ENCODE data around the gene ITGB1BP2. TPM values are rescaled to one million over a fixed set of nuclear protein-coding genes. Genes with fewer than 3 reads are reported as not detected.

The ITGB1BP2 gene
- total and polyA plus RNA-seq, 2 of the 13 experiments (the other 11 are each of a cell fraction or from before 2014, with no cell fraction given), result 0.90 to 2.2 TPM

DNA sequence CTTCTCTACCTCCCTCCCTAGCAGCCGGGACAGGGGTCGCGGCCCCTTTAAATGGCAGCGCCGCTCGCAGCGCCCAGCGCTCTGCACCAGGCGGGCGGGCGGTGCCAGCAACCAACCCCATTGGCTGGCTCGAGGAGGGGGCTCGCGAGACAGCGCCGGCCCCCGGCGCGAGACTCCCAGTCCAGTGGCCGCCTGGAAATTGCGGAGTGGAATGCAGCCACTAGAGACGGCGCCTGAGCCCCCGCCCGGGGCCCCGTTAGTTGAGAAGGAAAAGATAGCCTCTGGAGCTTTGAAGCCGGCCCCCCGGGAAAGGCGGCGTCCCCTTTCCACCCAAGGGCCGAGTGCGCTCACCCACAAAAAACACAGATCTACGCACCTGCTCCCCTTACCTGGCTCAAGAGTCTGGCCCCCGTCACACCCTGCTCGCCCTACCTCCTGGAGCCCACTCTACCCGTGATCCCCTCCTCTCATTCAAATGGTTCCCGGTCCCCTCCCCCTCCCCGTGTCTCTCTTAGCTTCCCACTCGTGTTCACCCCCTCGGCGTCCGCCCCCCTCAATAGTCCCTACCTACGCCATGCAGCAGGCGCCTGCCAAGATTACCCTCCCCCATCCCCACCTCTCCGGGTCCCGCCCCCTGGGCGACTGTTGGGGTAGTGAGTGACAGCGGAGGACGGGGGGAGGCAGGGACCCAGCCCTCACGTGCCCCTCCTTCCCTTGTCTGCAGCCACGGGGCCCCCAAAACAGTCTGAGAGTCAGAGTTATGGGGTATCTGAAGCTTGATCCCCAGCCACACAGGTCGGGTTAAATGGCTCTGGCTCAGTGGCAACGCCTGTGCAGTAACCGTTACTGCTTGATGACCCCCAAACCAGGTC lies 47.2 kb upstream of the ITGB1BP2 start, which contains the start of gene ZMYM3 (continued):
- TF ChIP-seq KIAA2018 (CRISPR knock-in tag; IDR thresholded peaks at IDR 0.05; ENCODE audit: borderline replicate concordance), result no peak
- no peak for TF ChIP-seq ZFAT (CRISPR knock-in tag; conservative IDR thresholded peaks at IDR 0.05)
- TF ChIP-seq SOX5 (CRISPR knock-in tag; IDR thresholded peaks at IDR 0.05; ENCODE audit: borderline replicate concordance), result peak; percentile 9; the same call in 1 of the 2 replicates
- TF ChIP-seq MZF1 (CRISPR knock-in tag; IDR thresholded peaks at IDR 0.05; ENCODE audit: borderline replicate concordance), result no peak
- TF ChIP-seq TOE1 (CRISPR knock-in tag; IDR thresholded peaks at IDR 0.05), result no peak
- TF ChIP-seq HNRNPLL (IDR thresholded peaks at IDR 0.05; ENCODE audit: low read depth, low read length, poor library complexity, severe bottlenecking), result peak; percentile 29
- no peak for TF ChIP-seq ZSCAN29 (CRISPR knock-in tag; conservative IDR thresholded peaks at IDR 0.05)
- TF ChIP-seq ADNP (CRISPR knock-in tag; IDR thresholded peaks at IDR 0.05), result no peak
- TF ChIP-seq, protein P1, sequence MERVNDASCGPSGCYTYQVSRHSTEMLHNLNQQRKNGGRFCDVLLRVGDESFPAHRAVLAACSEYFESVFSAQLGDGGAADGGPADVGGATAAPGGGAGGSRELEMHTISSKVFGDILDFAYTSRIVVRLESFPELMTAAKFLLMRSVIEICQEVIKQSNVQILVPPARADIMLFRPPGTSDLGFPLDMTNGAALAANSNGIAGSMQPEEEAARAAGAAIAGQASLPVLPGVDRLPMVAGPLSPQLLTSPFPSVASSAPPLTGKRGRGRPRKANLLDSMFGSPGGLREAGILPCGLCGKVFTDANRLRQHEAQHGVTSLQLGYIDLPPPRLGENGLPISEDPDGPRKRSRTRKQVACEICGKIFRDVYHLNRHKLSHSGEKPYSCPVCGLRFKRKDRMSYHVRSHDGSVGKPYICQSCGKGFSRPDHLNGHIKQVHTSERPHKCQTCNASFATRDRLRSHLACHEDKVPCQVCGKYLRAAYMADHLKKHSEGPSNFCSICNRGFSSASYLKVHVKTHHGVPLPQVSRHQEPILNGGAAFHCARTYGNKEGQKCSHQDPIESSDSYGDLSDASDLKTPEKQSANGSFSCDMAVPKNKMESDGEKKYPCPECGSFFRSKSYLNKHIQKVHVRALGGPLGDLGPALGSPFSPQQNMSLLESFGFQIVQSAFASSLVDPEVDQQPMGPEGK (CRISPR knock-in tag; IDR thresholded peaks at IDR 0.05), result peak; percentile 85
- TF ChIP-seq RELA (CRISPR knock-in tag; IDR thresholded peaks at IDR 0.05), result no peak
- TF ChIP-seq ZNF615 (CRISPR knock-in tag; IDR thresholded peaks at IDR 0.05; ENCODE audit: borderline replicate concordance), result no peak
- TF ChIP-seq TRIM22 (IDR thresholded peaks at IDR 0.05), result no peak
- peak; percentile 16; the same call in 1 of the 2 replicates for TF ChIP-seq HDAC1 (CRISPR knock-in tag; IDR thresholded peaks at IDR 0.05)
- TF ChIP-seq ZNF329 (CRISPR knock-in tag; IDR thresholded peaks at IDR 0.05; ENCODE audit: low read depth), result no peak
- peak; percentile 82 for TF ChIP-seq NFYC (CRISPR knock-in tag; IDR thresholded peaks at IDR 0.05)
- no peak for TF ChIP-seq RARA (CRISPR knock-in tag; IDR thresholded peaks at IDR 0.05)
- TF ChIP-seq, protein P2, sequence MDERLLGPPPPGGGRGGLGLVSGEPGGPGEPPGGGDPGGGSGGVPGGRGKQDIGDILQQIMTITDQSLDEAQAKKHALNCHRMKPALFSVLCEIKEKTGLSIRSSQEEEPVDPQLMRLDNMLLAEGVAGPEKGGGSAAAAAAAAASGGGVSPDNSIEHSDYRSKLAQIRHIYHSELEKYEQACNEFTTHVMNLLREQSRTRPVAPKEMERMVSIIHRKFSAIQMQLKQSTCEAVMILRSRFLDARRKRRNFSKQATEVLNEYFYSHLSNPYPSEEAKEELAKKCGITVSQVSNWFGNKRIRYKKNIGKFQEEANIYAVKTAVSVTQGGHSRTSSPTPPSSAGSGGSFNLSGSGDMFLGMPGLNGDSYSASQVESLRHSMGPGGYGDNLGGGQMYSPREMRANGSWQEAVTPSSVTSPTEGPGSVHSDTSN (CRISPR knock-in tag; IDR thresholded peaks at IDR 0.05), result peak; percentile 81
